Heart right ventricle (tissue), 16 donors: ENCODE results near the gene GDPD5. TPM values are rescaled to one million over a fixed set of nuclear protein-coding genes. Genes with fewer than 3 reads are reported as not detected.

ENCODE experiments used
- ATAC-seq, 8 donors: fragments of 200-7000 bp; cut with Tn5 transposase; one replicate each; pipeline ENCODE4 v1.9.1; 2020; ENCODE audit warnings: mild to moderate bottlenecking in 8 of 8, moderate library complexity in 8 of 8, moderate number of reproducible peaks in 1 of 8
- DNase-seq, 2 donors: peaks; one replicate each; pipeline ENCODE4 v3.0.0-alpha.2; 2020
- H3K27ac ChIP-seq, 10 donors: fragments of 200-600 bp; sonication (generic) in 2 of 10; one replicate each; pipeline versions ENCODE4 v1.5.0 to v1.8.0; 2020 to 2022; ENCODE audit warnings: mild to moderate bottlenecking in 3 of 10
- H3K27me3 ChIP-seq, 7 donors: fragments of 200-600 bp; one replicate each; pipeline ENCODE4 v1.8.0; 2021 to 2022; ENCODE audit warnings: mild to moderate bottlenecking in 2 of 7
- H3K36me3 ChIP-seq, 9 donors: fragments of 200-600 bp; sonication (generic) in 1 of 9; one replicate each; pipeline versions ENCODE4 v1.5.0 to v1.8.0; 2020 to 2022; ENCODE audit warnings: mild to moderate bottlenecking in 2 of 9
- H3K4me1 ChIP-seq, 9 donors: fragments of 200-600 bp; sonication (generic) in 1 of 9; one replicate each; pipeline versions ENCODE4 v1.5.0 to v1.8.0; 2020 to 2022; ENCODE audit warnings: mild to moderate bottlenecking in 4 of 9
- H3K4me3 ChIP-seq, 10 donors: fragments of 200-600 bp; sonication (generic) in 2 of 10; one replicate each; pipeline versions ENCODE4 v1.5.0 to v1.8.0; 2020 to 2022; ENCODE audit warnings: mild to moderate bottlenecking in 7 of 10, moderate library complexity in 2 of 10
- H3K9me3 ChIP-seq, 11 donors: fragments of 200-600 bp in 10 of 11; sonication (generic) in 2 of 11; one replicate each; pipeline versions ENCODE4 v1.5.0 to v1.8.0; 2013 to 2022; ENCODE audit warnings: mild to moderate bottlenecking in 2 of 11, control low read depth in 1 of 11, moderate library complexity in 1 of 11
- CTCF ChIP-seq, 9 donors: fragments of 200-600 bp; sonication (generic) in 2 of 9; IDR thresholded peaks; one replicate each; pipeline versions ENCODE4 v1.5.0 to v1.8.0; 2021 to 2022; ENCODE audit warnings: antibody characterized with exemption in 9 of 9, mild to moderate bottlenecking in 5 of 9, moderate library complexity in 1 of 9
- WGBS, 2 donors: extraction: QIAGEN DNeasy Blood & Tissue Kit; methylation state at CpG; one replicate each; pipeline ENCODE4 v1.1.7; 2013; ENCODE audit warnings: inconsistent platforms in 1 of 2; 5-methylcytosine and 5-hydroxymethylcytosine counted together
- intact Hi-C, 10 donors: fragments of 100-400 bp; cut with DNase I; formaldehyde crosslinking; loops; one replicate each; pipeline versions ENCODE4 v1.11.1 to v1.14.2; 2022
- polyA plus RNA-seq, 2 donors: library from polyadenylated mRNA; stranded (reverse); fragments of 200-250 nt; gene quantifications; one replicate each; pipeline ENCODE4 v1.2.3, GENCODE V29; 2013
- total RNA-seq, 10 donors: library from RNA; stranded (reverse); fragmentation: NEBNext Ultra II Directional in 3 of 10; extraction: Animal tissue kit (Norgen Biotek cat#: 25700) in 3 of 10; gene quantifications; one replicate each; pipeline versions ENCODE4 v1.2.1 to v1.2.4, GENCODE V29; 2021 to 2023
- donor health status: Arrhythmogenic right ventricular cardiomyopathy.
- donor health status: ischemic (EF 13 %, LVEDD 7.1; RV severe dilation, severe dysfunction).
- donor health status: healthy with polysubstance abuse.
- donor health status: DM: no; HTN: yes; CAD: no.
- donor health status: DM: no; HTN: no; CAD: no.
- donor health status: ischemic (EF 25% LVEDD 6.9; RV normal size, moderate dysfunction).
- donor health status: ischemic (EF 25% LVEDD 5.7; RV mildly dilated, moderate dysfunction).
- donor health status: healthy.
- donor health status: DM: yes; HTN: yes; CAD: no.
- donor health status: Ischemic cardiomyopathy.
- donor health status: ischemic (EF 35%, LVEDD 5.7; RV mildly dilated, moderate dysfunction).
- donor health status: nonischemic (EF 11% LVEDD 7.7; RV severe dilation, severe dysfunction).
- donor health status: DM: yes; HTN: yes; CAD: no.
- donor health status: PGD.
- donor health status: ischemic (EF 29% LVEDD 5.4; RV normal size, mild dysfunction).
- donor health status: nonischemic (EF 23%, LVEDD 6.1; RV moderate dilation, normal function).

GDPD5 gene
- total and polyA plus RNA-seq, 12 donors, result 3.3 to 10.3 (median 4.1) TPM

GRCh38 chr11:75503531-75504099 is 22.1 kb downstream of the GDPD5 start:
- Histone ChIP-seq H3K27ac (no peak overlapping the region), H3K4me1 (peaks cover 0 to 35% (median 18%) of the 10 kb centered on the region in 9 donors), H3K27me3 (no peaks in the 10 kb centered on the region), H3K9me3 (no peaks in the 10 kb centered on the region), H3K36me3 (no peaks in the 10 kb centered on the region), H3K4me3 (no peak overlapping the region)
- 94 to 98% methylated on average over 5 of the region's 5 CpGs for WGBS, 2 donors
- ATAC-seq, result no peak
- intact Hi-C loops, result no loop called here
- no peak for DNase-seq
- no peak for TF ChIP-seq CTCF (IDR thresholded peaks at IDR 0.05)

DNA sequence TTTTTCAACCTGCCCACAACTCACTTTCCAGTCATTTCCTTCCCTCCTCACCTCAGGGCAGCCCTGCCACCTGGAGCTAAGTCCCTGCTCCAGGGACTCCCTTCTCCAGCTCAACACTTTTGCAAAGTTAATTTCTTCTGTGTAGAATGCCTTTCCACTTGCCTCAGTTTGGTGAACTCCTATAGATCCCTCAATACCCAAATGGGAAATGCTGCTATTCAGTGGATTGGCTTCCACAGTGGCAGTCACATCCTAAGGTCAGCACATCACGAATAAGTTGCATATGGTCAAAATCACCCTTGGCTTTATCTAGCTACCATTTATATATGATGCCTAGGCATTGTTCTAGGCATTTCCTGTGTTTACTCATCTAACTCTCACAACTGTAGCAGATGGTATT is 23.6 kb downstream of the GDPD5 start:
- ATAC-seq (no peak), DNase-seq (no peak)
- Histone ChIP-seq H3K4me3 (no peak overlapping the region), H3K9me3 (no peaks in the 10 kb centered on the region), H3K27me3 (no peaks in the 10 kb centered on the region), H3K36me3 (no peaks in the 10 kb centered on the region), H3K4me1 (peaks cover 0 to 38% (median 18%) of the 10 kb centered on the region in 9 donors), H3K27ac (no peak overlapping the region)
- TF ChIP-seq CTCF (IDR thresholded peaks at IDR 0.05), result no peak
- WGBS, 2 donors, result 84 to 88% methylated on average over 1 of the region's 1 CpG
- intact Hi-C loops, result no loop called here

DNA sequence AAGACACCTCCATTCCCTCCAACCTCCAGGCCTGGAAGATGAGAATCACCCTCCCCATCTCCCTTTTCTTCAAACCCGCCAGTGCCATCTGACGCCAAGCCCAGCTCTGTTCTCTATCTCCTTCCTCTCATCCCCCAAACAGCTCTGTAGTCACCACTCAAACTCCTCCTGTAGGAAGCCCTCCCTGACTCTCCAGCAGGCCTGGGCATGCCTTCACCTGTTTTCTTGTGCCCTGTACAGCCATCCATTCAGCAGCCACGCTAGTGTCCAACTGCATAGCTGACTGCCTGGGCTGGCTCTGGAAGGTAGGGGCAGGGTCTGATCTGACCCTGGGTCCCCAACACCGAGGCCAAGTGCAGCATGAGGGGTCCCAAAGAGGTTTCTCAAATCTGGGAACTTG is 25.0 kb downstream of the GDPD5 start:
- H3K27me3 ChIP-seq, result no peaks in the 10 kb centered on the region
- H3K4me1 ChIP-seq, result peaks cover 0 to 28% (median 8%) of the 10 kb centered on the region in 9 donors
- intact Hi-C loops, result no loop called here
- H3K4me3 ChIP-seq, result no peak overlapping the region
- DNase-seq, result no peak
- no peak overlapping the region for H3K27ac ChIP-seq
- no peaks in the 10 kb centered on the region for H3K36me3 ChIP-seq
- no peaks in the 10 kb centered on the region for H3K9me3 ChIP-seq
- WGBS, 2 donors, result 95 to 97% methylated on average over 4 of the region's 4 CpGs
- no peak for ATAC-seq
- no peak for TF ChIP-seq CTCF (IDR thresholded peaks at IDR 0.05)

- no peak for DNase-seq
- Histone ChIP-seq H3K9me3 (no peaks in the 10 kb centered on the region), H3K27me3 (no peaks in the 10 kb centered on the region), H3K36me3 (no peaks in the 10 kb centered on the region), H3K4me1 (peaks cover 0 to 22% (median 0%) of the 10 kb centered on the region in 9 donors), H3K27ac (peak overlapping the region in 3 of 10 donors; percentile 1 to 46 (median 15)), H3K4me3 (no peak overlapping the region)
- no peak for TF ChIP-seq CTCF (IDR thresholded peaks at IDR 0.05)
- intact Hi-C loops, result no loop called here
- peak in 7 of 8 donors; percentile 20 to 76 (median 56) for ATAC-seq
- WGBS, 2 donors, result 80 to 84% methylated on average over 8 of the region's 8 CpGs
Observed at GRCh38 chr11:75499423-75500190, 26.1 kb downstream of the GDPD5 start.
